ENCODE results near the gene CDC42EP4.
"Not testable (repeated sequence)": the region's sequence is repeated elsewhere in the genome, so short reads cannot be mapped to it uniquely, and the experiment has no call there.

Gene CDC42EP4

DNA sequence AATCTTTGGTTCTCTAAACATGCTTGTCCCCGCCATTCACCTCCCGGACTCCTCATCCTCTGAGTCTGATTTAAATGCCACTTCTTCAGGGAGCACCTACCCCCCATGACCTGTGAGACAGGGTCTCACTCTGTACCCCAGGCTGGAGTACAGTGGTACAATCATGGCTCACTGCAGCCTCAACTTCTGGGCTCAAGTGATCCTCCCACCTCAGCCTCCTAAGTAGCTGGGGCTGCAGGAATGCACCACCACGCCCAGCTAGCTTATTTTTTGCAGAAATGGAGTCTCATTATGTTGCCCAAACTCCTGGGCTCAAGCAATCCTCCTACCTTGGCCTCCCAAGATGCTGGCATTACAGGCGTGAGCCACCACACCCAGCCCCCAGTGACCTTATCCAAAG is 37.3 kb downstream of the CDC42EP4 start:
- DNase-seq: no peak

- no peak for DNase-seq
These were observed 38.9 kb downstream of the CDC42EP4 start for GRCh38 chr17:73272906-73273218.

DNA sequence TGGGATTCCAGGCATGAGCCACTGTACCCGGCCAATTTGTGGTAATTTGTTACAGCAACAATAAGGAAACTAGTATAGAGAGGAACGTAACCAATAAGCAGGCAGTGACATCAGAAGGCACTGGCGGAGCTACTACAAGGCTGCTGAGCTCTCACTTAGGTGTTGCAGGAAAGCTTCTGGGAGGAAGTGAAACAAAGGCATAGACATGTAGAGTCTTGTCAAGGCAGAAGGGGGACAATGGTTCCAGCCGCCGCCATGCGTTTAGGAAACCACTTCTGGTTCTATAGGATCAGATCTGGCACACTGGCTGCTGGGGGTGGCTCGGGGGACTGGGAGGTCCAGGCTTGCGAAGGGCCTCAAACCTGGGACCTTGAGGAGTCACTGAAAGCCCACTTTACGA is 40.7 kb downstream of the CDC42EP4 start:
- DNase-seq: no peak

DNA sequence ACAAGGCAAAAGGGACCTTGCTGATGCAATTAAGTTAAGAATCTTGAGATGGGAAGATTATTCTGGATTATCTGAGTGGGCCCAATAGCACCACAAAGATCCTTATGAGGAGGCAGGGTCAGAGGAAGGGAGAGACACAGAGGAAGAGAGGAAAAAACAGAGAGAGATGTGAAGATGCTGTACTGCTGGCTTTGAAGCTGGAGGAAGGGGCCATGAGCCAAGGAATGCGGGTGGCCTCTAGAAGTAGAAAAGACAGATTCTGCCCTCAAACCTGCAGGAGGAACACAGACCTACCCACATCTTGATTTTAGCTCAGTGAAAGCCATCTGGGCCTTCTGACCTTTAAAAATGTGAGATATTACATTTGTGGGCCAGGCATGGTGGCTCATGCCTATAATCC is 42.0 kb downstream of the CDC42EP4 start:
- DNase-seq: no peak

- DNase-seq: no peak
These were observed 42.5 kb downstream of the CDC42EP4 start for GRCh38 chr17:73269329-73269615.

DNA sequence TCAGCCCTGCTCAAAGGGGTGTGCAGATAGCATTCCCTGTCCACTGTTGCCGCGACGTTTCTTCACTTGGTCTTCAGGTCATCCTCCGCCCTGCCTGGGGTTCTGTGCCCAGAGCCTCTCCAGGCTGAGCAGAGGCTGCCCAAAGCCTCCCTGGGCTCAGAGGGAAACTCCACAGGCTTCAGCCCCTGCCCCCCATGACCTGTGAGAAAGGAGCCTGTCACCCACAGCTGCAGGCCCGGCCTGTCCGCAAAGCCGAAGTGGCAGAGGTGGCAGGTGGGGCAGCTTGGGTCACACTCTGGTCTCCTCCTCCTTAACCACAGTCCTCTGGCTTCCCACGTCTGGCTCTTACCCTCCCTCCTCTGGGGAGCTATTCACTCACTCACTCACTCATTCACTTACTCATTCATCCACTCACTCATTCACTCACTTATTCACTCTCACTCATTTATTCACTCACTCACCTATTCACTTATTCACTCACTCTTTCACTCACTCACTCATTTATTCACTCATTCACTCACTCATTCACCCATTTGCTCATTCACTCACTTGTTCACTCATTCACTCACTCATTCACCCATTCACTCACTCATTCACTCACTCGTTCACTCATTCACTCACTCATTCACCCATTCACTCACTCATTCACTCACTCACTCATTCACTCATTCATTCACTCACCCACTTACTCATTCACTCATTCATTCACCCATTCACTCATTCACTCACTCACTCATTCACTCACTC is 43.0 kb downstream of the CDC42EP4 start:
- no peak for DNase-seq

GRCh38 chr17:73267648-73268537 is 43.9 kb downstream of the CDC42EP4 start:
- no peak for DNase-seq

GRCh38 chr17:73266796-73267195 is 45.0 kb downstream of the CDC42EP4 start:
- no peak for DNase-seq

GRCh38 chr17:73265646-73266640 is 45.9 kb downstream of the CDC42EP4 start:
- DNase-seq: no peak

GRCh38 chr17:73264448-73264847 is 47.4 kb downstream of the CDC42EP4 start:
- not testable (repeated sequence) for DNase-seq

GRCh38 chr17:73262676-73263642 is 48.8 kb downstream of the CDC42EP4 start:
- no peak for DNase-seq

DNA sequence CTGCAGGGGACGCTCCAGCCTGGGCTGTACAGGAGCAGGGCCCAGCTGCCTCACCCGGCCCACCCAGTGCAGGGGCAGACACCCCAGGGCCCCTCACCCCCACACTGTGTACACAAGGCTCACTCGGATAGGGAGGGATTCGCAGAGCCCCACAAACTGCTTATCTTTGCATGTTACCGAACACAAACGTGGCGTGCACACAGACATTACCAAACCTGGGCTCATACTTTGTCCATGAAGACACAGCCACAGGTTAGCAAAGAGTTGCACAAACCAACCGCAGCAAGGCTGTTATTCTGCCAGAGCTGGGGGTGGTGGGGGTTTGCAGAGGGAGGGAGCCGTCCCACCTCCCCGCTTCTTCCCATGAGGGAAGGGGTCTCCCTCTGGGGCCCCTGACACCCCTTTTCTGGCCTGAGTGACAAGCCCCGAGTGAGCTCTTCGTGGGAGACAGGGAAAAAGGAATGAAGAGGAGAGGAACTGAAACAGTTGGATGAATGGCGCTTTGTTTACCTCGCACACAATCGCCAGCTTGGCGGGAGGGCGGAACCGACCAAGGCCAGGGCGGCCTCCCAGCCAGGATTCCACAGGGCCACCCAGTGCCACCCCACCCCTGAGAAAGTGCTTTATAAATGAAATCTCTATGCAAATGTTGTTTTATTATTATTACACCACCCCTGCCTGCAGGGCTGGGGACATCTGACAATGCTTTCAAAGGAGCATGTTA is 49.7 kb downstream of the CDC42EP4 start:
- DNase-seq: no peak

- no peak for DNase-seq
These were observed 50.2 kb downstream of the CDC42EP4 start, which contains the start of gene CPSF4L for GRCh38 chr17:73261617-73261951. CPSF4L (minus strand) TSS chr17:73261880; CDS start chr17:73261818, 62 bp downstream.

GRCh38 chr17:73257516-73257915 is 54.3 kb downstream of the CDC42EP4 start:
- DNase-seq: no peak

GRCh38 chr17:73256220-73256619 is 55.6 kb downstream of the CDC42EP4 start:
- no peak for DNase-seq

- no peak for DNase-seq
These were observed 56.1 kb downstream of the CDC42EP4 start for GRCh38 chr17:73255671-73256181.

GRCh38 chr17:73251871-73252270 is 59.9 kb downstream of the CDC42EP4 start:
- DNase-seq: no peak

DNA sequence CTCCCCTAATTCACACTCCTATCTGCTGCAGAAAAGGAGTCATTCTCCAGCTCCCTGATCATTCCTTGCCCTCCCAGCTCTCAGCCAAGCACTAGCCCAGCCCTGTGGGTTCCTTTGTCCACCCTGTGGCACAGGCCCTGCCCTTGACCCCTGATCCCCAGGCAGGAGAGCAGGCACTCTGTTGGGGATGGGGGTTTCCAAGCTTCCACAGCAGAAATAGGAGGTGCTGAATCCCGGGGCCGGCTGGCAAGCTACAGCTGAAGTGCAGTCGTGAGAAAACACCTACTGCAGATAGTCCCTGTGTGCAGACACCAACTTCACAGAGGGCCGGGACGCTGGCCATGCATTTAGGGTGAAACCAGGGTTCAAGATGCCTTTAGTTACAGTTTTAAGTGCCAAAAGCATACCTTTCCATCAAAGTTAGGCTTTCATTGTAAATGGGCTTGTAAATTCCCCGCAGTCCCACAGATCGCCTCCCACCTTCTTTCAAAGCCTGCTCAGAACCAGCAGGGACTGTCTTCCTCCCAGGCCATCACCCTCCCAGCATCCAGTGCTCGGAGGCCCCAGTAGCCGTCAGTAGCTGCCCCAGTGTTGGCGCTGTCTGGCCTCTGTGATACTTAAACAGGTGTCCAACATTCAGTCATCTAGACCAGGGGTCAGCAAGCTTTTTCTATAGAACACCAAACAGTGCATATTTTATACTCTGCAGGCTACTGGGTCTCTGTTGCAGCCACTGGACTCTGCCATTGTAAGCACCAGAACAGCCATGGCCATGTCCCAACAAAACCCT is 60.8 kb downstream of the CDC42EP4 start:
- DNase-seq: no peak

DNA sequence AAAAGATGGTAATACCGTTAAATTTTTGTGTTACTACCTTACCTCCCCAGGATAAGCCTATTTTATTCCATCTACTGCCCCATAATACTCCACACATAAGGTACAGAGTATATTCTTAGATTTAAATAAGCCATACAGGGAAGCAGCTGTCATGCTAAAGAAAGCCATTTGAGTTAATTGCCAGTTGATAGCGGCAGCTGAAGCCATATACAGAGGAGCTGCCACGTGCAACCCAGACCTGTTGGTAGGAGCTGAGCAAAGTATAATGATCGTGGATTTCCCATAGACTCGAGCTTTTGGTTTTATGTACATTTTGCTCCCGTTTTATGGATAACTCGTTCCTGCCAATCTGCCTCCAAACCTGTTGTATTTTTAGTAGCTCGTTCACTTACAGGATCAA is 62.1 kb downstream of the CDC42EP4 start:
- no peak for DNase-seq

- DNase-seq: no peak
These were observed 63.3 kb downstream of the CDC42EP4 start for GRCh38 chr17:73248532-73248931.

Measured in DMS79 (cell line).